BLaER1 treated with 17β-estradiol and CSF1 and Interleukin-3, amounts not matched to agents 10 nM and 100 nM (cell line): ENCODE data around the gene OXT.

Source experiments
- H3K27ac ChIP-seq, 11 experiments: shearing (Covaris generic); formaldehyde crosslinking; 2 replicates each; pipeline ENCODE4 v1.8.1; 2022
- H3K27me3 ChIP-seq, 11 experiments: shearing (Covaris generic); formaldehyde crosslinking; 2 replicates each; pipeline ENCODE4 v1.8.1; 2022
- H3K36me3 ChIP-seq, 11 experiments: shearing (Covaris generic); formaldehyde crosslinking; 2 replicates each; pipeline ENCODE4 v1.8.1; 2022
- H3K4me1 ChIP-seq, 10 experiments: shearing (Covaris generic); formaldehyde crosslinking; 2 replicates each; pipeline ENCODE4 v1.8.1; 2022
- H3K4me2 ChIP-seq, 11 experiments: shearing (Covaris generic); formaldehyde crosslinking; 2 replicates each; pipeline ENCODE4 v1.8.1; 2022
- H3K4me3 ChIP-seq, 10 experiments: shearing (Covaris generic); formaldehyde crosslinking; 2 replicates each; pipeline ENCODE4 v1.8.1; 2022
- H3K9ac ChIP-seq, 11 experiments: shearing (Covaris generic); formaldehyde crosslinking; 2 replicates each; pipeline ENCODE4 v1.8.1; 2022
- H3K9me3 ChIP-seq, 11 experiments: shearing (Covaris generic); formaldehyde crosslinking; replicated peaks in 1 of 11; 2 replicates each; pipeline ENCODE4 v1.8.1; 2022
- H4K20me1 ChIP-seq, 11 experiments: shearing (Covaris generic); formaldehyde crosslinking; 2 replicates each; pipeline ENCODE4 v1.8.1; 2022
- Cebpa-rat ChIP-seq, 11 experiments: shearing (Covaris generic); IDR thresholded peaks; 2 replicates each; pipeline ENCODE4 v1.8.1; 2022

The OXT gene

GRCh38 chr20:3102575-3103368 lies 31.4 kb downstream of the OXT start:
- no peak for TF ChIP-seq Cebpa-rat (IDR thresholded peaks at IDR 0.05)
- H3K4me2 ChIP-seq: peak overlapping the region in 10 of 11 experiments; percentile 1 to 64 (median 44); a peak in 17 of 22 replicates
- no peaks in the 10 kb centered on the region for H3K9me3 ChIP-seq
- no peaks in the 10 kb centered on the region for H3K27me3 ChIP-seq
- peaks cover 0 to 14% (median 0%) of the 10 kb centered on the region in 11 experiments; a peak in 3 of 22 replicates for H3K36me3 ChIP-seq
- H3K9ac ChIP-seq: no peak overlapping the region
- no peak overlapping the region for H3K4me3 ChIP-seq
- no peaks in the 10 kb centered on the region; a peak in 1 of 22 replicates for H4K20me1 ChIP-seq
- H3K27ac ChIP-seq: no peak overlapping the region; a peak in 1 of 22 replicates
- H3K4me1 ChIP-seq: peaks cover 10 to 31% (median 24%) of the 10 kb centered on the region in 10 experiments; a peak in 19 of 20 replicates

- no peak overlapping the region for H3K9ac ChIP-seq
- no peaks in the 10 kb centered on the region for H3K27me3 ChIP-seq
- H3K4me2 ChIP-seq: peak overlapping the region in 1 of 11 experiments; percentile 51; a peak in 1 of 22 replicates
- H3K9me3 ChIP-seq: no peaks in the 10 kb centered on the region
- H4K20me1 ChIP-seq: no peaks in the 10 kb centered on the region; a peak in 1 of 22 replicates
- H3K27ac ChIP-seq: no peak overlapping the region
- H3K36me3 ChIP-seq: peaks cover 0 to 19% (median 1%) of the 10 kb centered on the region in 11 experiments; a peak in 4 of 22 replicates
- TF ChIP-seq Cebpa-rat (IDR thresholded peaks at IDR 0.05): no peak
- H3K4me3 ChIP-seq: no peak overlapping the region
- peaks cover 13 to 39% (median 32%) of the 10 kb centered on the region in 10 experiments; a peak in 19 of 20 replicates for H3K4me1 ChIP-seq
Measured at GRCh38 chr20:3103369-3104032, 32.1 kb downstream of the OXT start.

GRCh38 chr20:3105256-3106137 lies 34.1 kb downstream of the OXT start:
- H3K27me3 ChIP-seq: no peaks in the 10 kb centered on the region
- no peaks in the 10 kb centered on the region for H3K9me3 ChIP-seq
- peaks cover 0 to 39% (median 20%) of the 10 kb centered on the region in 11 experiments; a peak in 17 of 22 replicates for H3K36me3 ChIP-seq

GRCh38 chr20:3106185-3106584 lies 34.8 kb downstream of the OXT start:
- Histone ChIP-seq H3K27ac (peak overlapping the region in 2 of 11 experiments; percentile 28 to 53; a peak in 1 of 22 replicates), H3K9me3 (no peaks in the 10 kb centered on the region), H3K4me2 (peak overlapping the region in 1 of 11 experiments; percentile 73; a peak in 4 of 22 replicates), H3K36me3 (peaks cover 0 to 44% (median 20%) of the 10 kb centered on the region in 11 experiments; a peak in 17 of 22 replicates), H3K4me1 (peaks cover 14 to 65% (median 47%) of the 10 kb centered on the region in 10 experiments; a peak in 19 of 20 replicates), H4K20me1 (peaks cover 0 to 8% (median 0%) of the 10 kb centered on the region in 11 experiments; a peak in 3 of 22 replicates), H3K4me3 (no peak overlapping the region), H3K27me3 (no peaks in the 10 kb centered on the region), H3K9ac (no peak overlapping the region)
- TF ChIP-seq Cebpa-rat (IDR thresholded peaks at IDR 0.05): no peak

More at GRCh38 chr20:3105256-3106137, 34.1 kb downstream of the OXT start:
- TF ChIP-seq Cebpa-rat (IDR thresholded peaks at IDR 0.05): no peak
- H3K9ac ChIP-seq: no peak overlapping the region
- H3K27ac ChIP-seq: no peak overlapping the region
- H4K20me1 ChIP-seq: peaks cover 0 to 8% (median 0%) of the 10 kb centered on the region in 11 experiments; a peak in 2 of 22 replicates
- H3K4me2 ChIP-seq: no peak overlapping the region
- H3K4me1 ChIP-seq: peaks cover 14 to 59% (median 45%) of the 10 kb centered on the region in 10 experiments; a peak in 19 of 20 replicates
- no peak overlapping the region for H3K4me3 ChIP-seq

GRCh38 chr20:3106658-3107463 lies 35.4 kb downstream of the OXT start:
- peaks cover 0 to 14% (median 0%) of the 10 kb centered on the region in 11 experiments; a peak in 3 of 22 replicates for H4K20me1 ChIP-seq
- H3K4me2 ChIP-seq: peak overlapping the region in 10 of 11 experiments; percentile 19 to 78 (median 70); a peak in 18 of 22 replicates
- peak overlapping the region in 3 of 11 experiments; percentile 31 to 39 (median 32); a peak in 4 of 22 replicates for H3K9ac ChIP-seq
- H3K27me3 ChIP-seq: no peaks in the 10 kb centered on the region
- no peak for TF ChIP-seq Cebpa-rat (IDR thresholded peaks at IDR 0.05)
- H3K4me3 ChIP-seq: no peak overlapping the region
- peak overlapping the region in 7 of 11 experiments; percentile 7 to 54 (median 35); a peak in 9 of 22 replicates for H3K27ac ChIP-seq
- H3K4me1 ChIP-seq: peaks cover 12 to 67% (median 48%) of the 10 kb centered on the region in 10 experiments; a peak in 19 of 20 replicates
- H3K36me3 ChIP-seq: peaks cover 0 to 50% (median 20%) of the 10 kb centered on the region in 11 experiments; a peak in 17 of 22 replicates
- no peaks in the 10 kb centered on the region for H3K9me3 ChIP-seq

- Histone ChIP-seq H3K27me3 (no peaks in the 10 kb centered on the region), H3K4me3 (no peak overlapping the region), H3K9me3 (no peaks in the 10 kb centered on the region), H3K4me1 (peaks cover 10 to 67% (median 48%) of the 10 kb centered on the region in 10 experiments; a peak in 19 of 20 replicates), H3K9ac (peak overlapping the region in 5 of 11 experiments; percentile 9 to 44 (median 32); a peak in 7 of 22 replicates), H4K20me1 (peaks cover 0 to 15% (median 0%) of the 10 kb centered on the region in 11 experiments; a peak in 3 of 22 replicates), H3K27ac (peak overlapping the region in 7 of 11 experiments; percentile 7 to 54 (median 35); a peak in 8 of 22 replicates), H3K4me2 (peak overlapping the region in 10 of 11 experiments; percentile 19 to 78 (median 70); a peak in 19 of 22 replicates), H3K36me3 (peaks cover 0 to 50% (median 20%) of the 10 kb centered on the region in 11 experiments; a peak in 17 of 22 replicates)
- no peak for TF ChIP-seq Cebpa-rat (IDR thresholded peaks at IDR 0.05)
Measured at GRCh38 chr20:3107464-3108025, 36.1 kb downstream of the OXT start.
